GM21619 (cell line): ENCODE results near the gene C15orf40.
"Not testable (repeated sequence)": the region's sequence is repeated elsewhere in the genome, so short reads cannot be mapped to it uniquely, and the experiment has no call there.

Source experiments
- ATAC-seq: cut with Tn5 transposase; IDR thresholded peaks from one replicate; pipeline ENCODE4 v1.9.1; 2021; ENCODE audit not compliant: unreplicated experiment

The C15orf40 gene

GRCh38 chr15:82952158-82953081 is 59.0 kb downstream of the C15orf40 start, which contains the start of gene HOMER2:
TSS of gene HOMER2 (minus strand) at chr15:82952720. CDS start at chr15:82952535, 185 bp downstream.
- no peak for ATAC-seq

- ATAC-seq: no peak
These were observed 59.8 kb downstream of the C15orf40 start for GRCh38 chr15:82951472-82952157.

GRCh38 chr15:82950746-82951370 is 60.6 kb downstream of the C15orf40 start:
- no peak for ATAC-seq

- ATAC-seq: no peak
These were observed 61.1 kb downstream of the C15orf40 start for GRCh38 chr15:82950295-82950694.

GRCh38 chr15:82946155-82946701 is 65.2 kb downstream of the C15orf40 start:
- no peak for ATAC-seq

- no peak for ATAC-seq
These were observed 66.1 kb downstream of the C15orf40 start for GRCh38 chr15:82945326-82945725.

- no peak for ATAC-seq
These were observed 66.6 kb downstream of the C15orf40 start for GRCh38 chr15:82944821-82945220.

GRCh38 chr15:82944056-82944455 is 67.4 kb downstream of the C15orf40 start:
- ATAC-seq: no peak

GRCh38 chr15:82943176-82943575 is 68.3 kb downstream of the C15orf40 start:
- no peak for ATAC-seq

- no peak for ATAC-seq
These were observed 68.7 kb downstream of the C15orf40 start for GRCh38 chr15:82942691-82943090.

- ATAC-seq: not testable (repeated sequence)
These were observed 71.8 kb downstream of the C15orf40 start for GRCh38 chr15:82939678-82940077.
